Ramos (cell line): ENCODE measurements around the gene RHBDL1.

ENCODE experiments used
- in situ Hi-C: fragments of 300-500 bp; cut with MboI; formaldehyde crosslinking; loops from one replicate; pipeline ENCODE4 v1.14.3; 2022; ENCODE audit warnings: low sequenced_read_pairs; ENCODE audit not compliant: unreplicated experiment

Gene RHBDL1

GRCh38 chr16:715477-716199 lies 40.2 kb downstream of the RHBDL1 start:
- in situ Hi-C loops, result loop anchor here (25.0 kb wide), 1 partner anchor 347 kb away; the partner anchor contains the start of gene SSTR5

GRCh38 chr16:716200-716568 lies 40.7 kb downstream of the RHBDL1 start:
- in situ Hi-C loops, result loop anchor here (25.0 kb wide), 1 partner anchor 346 kb away; the partner anchor contains the start of gene SSTR5

- in situ Hi-C loops, result loop anchor here (25.0 kb wide), 1 partner anchor 345 kb away; the partner anchor contains the start of gene SSTR5
These were observed 41.4 kb downstream of the RHBDL1 start for GRCh38 chr16:716768-717325.

GRCh38 chr16:717450-718245 lies 42.2 kb downstream of the RHBDL1 start:
- in situ Hi-C loops, result loop anchor here (25.0 kb wide), 1 partner anchor 345 kb away; the partner anchor contains the start of gene SSTR5

GRCh38 chr16:718389-718788 lies 42.9 kb downstream of the RHBDL1 start:
- in situ Hi-C loops, result loop anchor here (25.0 kb wide), 1 partner anchor 344 kb away; the partner anchor contains the start of gene SSTR5

GRCh38 chr16:718922-719321 lies 43.5 kb downstream of the RHBDL1 start:
- in situ Hi-C loops, result loop anchor here (25.0 kb wide), 1 partner anchor 343 kb away; the partner anchor contains the start of gene SSTR5

GRCh38 chr16:719815-720446 lies 44.5 kb downstream of the RHBDL1 start:
- in situ Hi-C loops, result loop anchor here (25.0 kb wide), 1 partner anchor 342 kb away; the partner anchor contains the start of gene SSTR5

- in situ Hi-C loops, result loop anchor here (25.0 kb wide), 1 partner anchor 342 kb away; the partner anchor contains the start of gene SSTR5
These were observed 45.0 kb downstream of the RHBDL1 start for GRCh38 chr16:720447-720989.

GRCh38 chr16:720990-721764 lies 45.7 kb downstream of the RHBDL1 start, which contains the start of gene ANTKMT:
Gene ANTKMT (plus strand): TSS chr16:721146. CDS start chr16:721275, 129 bp downstream.
- in situ Hi-C loops, result loop anchor here (25.0 kb wide), 1 partner anchor 341 kb away; the partner anchor contains the start of gene SSTR5

GRCh38 chr16:721765-722540 lies 46.5 kb downstream of the RHBDL1 start:
- in situ Hi-C loops, result loop anchor here (25.0 kb wide), 1 partner anchor 340 kb away; the partner anchor contains the start of gene SSTR5

GRCh38 chr16:722835-723633 lies 47.6 kb downstream of the RHBDL1 start:
- in situ Hi-C loops, result loop anchor here (25.0 kb wide), 1 partner anchor 339 kb away; the partner anchor contains the start of gene SSTR5

GRCh38 chr16:723695-724094 lies 48.2 kb downstream of the RHBDL1 start:
- in situ Hi-C loops, result loop anchor here (25.0 kb wide), 1 partner anchor 339 kb away; the partner anchor contains the start of gene SSTR5

GRCh38 chr16:724188-725040 lies 48.9 kb downstream of the RHBDL1 start:
- in situ Hi-C loops, result loop anchor here (25.0 kb wide), 1 partner anchor 338 kb away; the partner anchor contains the start of gene SSTR5

GRCh38 chr16:725041-725376 lies 49.5 kb downstream of the RHBDL1 start:
- in situ Hi-C loops, result no loop called here

GRCh38 chr16:725463-726187 lies 50.2 kb downstream of the RHBDL1 start:
- in situ Hi-C loops, result no loop called here

- in situ Hi-C loops, result no loop called here
These were observed 50.6 kb downstream of the RHBDL1 start for GRCh38 chr16:726188-726437.
